GM19395 (cell line): ENCODE data around the gene SPATS2L.
A peak's percentile ranks its signal among the peaks of the same experiment; 100 is the strongest.

ENCODE experiments used
- ATAC-seq: cut with Tn5 transposase; IDR thresholded peaks from one replicate; pipeline ENCODE4 v1.9.1; 2021; ENCODE audit warnings: mild to moderate bottlenecking, moderate library complexity; ENCODE audit not compliant: unreplicated experiment

The SPATS2L gene

DNA sequence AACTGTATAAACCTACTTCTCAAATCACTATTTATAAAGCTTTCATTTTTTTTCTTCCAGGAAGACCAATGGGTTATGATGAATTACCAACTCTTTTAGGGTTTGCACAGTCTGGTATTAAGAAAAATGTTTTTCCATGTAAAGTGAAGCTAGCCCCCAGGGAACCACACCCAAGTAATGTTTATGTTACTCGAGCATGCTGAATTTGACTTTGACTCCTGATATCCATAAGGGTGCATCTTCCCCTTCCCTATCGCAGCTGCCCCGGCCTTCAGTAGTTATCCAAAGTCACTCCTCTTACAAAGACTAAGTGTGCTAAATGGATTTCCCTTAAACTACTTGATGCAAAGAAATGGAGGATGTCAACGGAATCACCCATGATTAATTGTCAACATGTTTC is 181.7 kb downstream of the SPATS2L start:
- ATAC-seq = no peak

DNA sequence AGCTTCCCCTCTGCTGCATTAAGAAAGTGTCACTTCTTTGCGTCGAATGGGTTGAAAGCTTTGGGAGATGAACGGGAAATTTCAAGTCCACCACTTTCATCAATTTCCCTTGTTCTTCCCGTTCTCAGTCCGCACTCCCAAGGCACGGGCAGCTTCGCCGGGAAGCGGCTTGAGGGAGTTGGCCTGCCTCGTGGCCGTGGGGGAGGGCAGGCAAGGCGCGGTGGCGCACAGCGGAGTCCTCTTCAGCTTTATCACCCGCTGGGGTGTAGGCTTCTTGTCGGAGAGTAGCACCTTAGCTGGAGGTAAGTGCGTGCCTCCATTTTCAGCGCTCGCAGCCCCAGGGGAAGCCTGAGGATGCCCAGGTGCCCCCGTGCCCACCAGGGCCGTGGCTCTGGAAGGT is 183.5 kb downstream of the SPATS2L start:
- no peak for ATAC-seq

DNA sequence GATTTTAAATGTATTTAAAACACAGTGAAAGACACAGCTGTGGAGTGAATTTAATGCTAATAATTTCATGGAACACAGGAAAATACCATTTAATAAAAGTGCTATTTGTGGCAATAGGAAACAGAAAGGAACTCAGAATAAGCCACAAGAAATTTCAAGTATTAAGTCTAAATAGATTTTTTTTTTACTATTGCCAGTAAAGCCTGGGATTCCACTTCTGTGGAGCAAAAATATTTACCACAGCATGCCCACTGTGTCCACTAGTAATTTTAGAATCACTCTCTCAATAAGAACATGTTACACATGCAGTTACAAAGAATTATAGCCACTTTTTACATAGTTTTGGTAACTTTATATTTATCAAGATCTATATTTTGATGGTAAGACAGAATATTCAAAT is 186.2 kb downstream of the SPATS2L start:
- no peak for ATAC-seq

DNA sequence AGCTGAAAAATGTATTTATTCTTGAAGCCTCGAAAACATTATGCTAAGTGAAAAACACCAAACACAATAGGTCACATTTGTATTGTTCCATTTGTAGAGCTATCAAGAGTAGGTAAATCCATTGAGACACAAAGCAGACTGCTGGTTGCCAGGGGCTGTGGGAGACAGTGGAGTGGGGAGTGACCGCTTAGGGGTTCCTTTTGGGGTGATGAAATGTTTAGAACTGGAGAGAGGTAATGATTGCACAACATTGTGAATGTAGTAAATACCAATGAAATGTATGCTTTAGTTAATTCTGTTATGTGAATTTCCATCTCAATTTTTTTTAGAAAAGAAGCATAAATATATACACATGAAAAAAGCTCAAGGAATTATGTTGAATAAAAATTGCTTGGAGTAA is 187.6 kb downstream of the SPATS2L start:
- no peak for ATAC-seq

DNA sequence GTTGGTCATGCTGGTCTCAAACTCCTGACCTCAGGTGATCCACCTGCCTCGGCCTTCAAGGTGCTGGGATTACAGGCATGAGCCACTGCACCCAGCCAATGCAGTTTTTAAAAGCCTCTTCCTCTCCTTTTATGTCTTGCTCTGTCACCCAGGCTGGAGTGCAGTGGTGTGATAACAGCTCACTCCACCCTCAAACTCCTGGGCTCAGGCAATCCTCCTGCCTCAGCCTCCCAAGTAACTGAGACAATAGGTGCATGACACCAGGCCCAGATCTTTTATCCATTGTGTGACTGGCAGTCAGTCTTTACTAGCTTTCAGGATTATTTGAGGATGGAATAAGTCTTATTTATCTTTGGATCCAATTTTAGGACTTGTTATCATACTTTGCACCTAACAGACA is 190.2 kb downstream of the SPATS2L start:
- ATAC-seq = no peak

DNA sequence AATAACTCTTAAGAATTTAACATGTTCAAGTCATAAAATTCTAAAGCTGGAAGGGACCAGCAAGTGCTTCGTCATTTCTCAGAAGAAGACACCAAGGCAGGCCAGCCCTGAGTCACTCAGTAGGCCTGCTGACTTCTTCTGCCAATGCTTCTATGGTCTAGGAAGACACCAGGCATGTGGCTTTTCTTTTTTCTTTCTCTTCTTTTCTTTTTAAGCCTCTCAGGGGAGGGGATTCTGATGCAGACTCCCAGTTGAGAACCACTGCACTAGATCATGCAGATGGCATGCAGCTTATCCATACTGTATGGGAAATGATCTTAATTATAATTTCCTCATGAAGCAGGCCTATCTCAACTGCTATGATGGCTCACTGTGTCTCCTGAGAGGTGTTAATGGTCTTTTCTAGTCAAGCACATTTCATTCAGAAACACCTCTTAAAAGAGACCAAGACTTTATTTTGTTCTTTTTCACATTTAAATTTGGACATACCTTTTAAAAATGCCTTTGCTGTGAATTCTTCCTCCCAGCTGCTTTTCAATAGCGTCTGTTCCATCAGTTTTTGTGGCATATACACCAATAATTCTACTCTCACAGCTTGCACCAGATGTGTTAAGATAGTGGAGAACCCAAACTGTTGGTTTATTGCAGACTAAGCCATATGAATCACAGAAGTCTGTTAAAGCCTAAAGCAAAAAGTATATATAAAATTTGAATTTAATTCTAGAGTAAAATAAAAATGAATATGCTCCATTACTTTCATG is 192.1 kb downstream of the SPATS2L start:
- no peak for ATAC-seq

DNA sequence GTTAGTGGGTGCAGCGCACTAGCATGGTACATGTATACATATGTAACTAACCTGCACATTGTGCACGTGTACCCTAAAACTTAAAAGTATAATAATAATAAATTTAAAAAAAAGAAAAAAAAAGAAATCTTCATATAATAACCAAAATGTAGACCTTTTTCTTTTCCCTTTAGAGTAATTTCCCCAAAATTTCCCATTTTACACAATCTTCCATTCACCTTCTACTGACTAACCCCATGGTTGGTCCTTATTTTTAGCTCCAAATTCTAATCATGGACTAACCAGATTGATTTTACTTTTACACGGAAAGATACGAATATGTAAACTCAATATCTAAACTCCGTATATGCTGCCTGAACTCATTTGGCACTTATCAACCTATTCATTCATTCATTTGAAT is 195.7 kb downstream of the SPATS2L start:
- ATAC-seq = no peak

DNA sequence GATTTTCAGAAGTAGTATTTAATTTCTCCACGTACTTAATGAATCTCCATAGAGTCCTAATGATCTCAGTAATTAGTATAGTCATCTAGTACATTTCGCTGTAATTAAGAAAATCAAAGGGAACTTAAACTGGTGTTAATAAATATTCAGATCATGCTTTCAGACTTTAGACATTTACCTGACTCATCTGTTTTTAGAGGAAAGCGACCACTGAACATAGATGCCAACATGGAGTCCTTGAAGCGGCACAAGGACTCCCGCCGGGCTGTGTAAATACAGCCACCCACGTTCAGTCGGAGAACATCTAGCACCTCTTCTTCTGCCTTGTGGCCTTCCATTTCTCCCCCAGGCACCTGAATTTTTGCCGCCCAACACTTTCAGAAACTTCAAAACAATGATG is 200.2 kb downstream of the SPATS2L start:
- no peak for ATAC-seq

DNA sequence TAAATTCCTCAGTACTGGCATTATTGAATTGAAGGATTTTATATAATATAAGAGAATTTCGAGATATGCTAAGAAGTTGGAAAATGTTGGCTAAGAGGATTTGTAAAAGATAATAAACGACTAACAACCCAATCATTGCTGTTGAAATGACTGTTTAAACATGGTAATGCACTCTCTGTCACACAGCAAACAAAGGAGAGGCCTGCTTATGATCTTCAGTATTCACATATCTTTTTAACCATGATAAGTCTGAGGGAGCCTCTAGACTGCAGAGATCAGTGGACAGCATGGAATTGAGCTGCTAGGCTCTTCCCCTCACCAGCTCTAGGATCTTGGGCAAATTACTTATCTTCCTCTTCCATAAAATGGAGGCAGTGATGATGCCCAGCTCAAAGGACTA is 200.7 kb downstream of the SPATS2L start:
- no peak for ATAC-seq

DNA sequence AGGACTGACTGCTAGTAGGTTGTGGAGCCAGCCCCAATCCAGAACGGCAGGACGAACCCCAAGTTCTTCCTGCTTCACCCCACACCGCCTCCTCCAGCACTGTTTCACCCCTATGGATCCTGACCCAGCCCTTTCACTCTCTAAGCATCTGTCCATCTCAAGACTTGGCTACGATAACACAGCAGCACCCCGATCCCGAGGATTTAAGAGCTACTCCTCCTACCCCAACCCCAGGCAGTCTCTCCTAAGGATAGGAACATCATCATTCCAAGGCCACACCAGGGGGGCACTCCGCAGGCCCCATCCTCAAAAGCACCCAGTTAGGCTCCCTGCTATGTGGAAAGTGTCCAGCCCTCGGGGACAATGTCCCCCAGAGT is 202.7 kb downstream of the SPATS2L start:
- no peak for ATAC-seq

DNA sequence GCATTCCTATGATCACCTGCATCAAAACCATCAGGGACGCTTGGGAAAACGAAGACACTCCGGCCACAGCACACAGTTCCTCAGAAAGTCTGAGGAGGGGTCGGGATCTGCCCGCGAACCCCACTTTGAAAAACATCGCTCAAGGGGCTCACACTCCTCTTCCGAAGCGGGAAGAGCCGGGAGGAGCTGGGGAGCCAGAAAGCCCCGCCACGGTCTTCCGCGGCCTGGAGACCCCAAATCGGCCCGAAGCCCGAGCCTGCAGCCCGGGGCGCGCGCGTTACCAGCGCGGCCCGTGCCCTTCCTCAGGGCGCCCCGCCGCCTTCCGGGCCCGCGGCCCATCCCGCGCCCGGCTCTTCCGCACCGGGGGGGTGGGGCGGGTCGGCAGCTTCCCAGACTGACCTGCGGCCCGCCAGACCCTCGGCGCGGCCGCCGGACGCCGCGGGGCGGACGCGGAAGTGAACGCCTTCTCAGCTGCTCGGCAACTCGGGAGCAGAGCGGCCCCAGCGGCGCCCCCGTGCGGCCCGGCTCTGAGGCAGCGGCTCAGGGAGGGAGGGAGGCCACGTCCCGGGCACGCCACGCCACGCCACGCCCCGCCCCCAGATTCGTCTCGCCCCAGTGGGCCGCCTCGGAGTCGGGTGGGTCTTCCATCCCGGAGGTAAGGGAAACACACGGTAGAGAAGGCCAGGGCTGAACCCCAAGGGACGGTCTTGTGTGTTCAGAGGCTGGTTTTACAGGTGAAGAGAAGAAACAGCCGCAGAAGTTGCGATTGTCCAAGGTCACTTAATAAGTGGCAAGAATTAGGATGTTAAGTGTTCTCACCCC is 203.3 kb downstream of the SPATS2L start, which contains the start of gene KCTD18:
Gene KCTD18, minus strand, starts transcription at position 457 of the 822 bp plus-strand sequence. CDS start 3,052 bp downstream, outside the sequence.
- peak; percentile 96 for ATAC-seq

DNA sequence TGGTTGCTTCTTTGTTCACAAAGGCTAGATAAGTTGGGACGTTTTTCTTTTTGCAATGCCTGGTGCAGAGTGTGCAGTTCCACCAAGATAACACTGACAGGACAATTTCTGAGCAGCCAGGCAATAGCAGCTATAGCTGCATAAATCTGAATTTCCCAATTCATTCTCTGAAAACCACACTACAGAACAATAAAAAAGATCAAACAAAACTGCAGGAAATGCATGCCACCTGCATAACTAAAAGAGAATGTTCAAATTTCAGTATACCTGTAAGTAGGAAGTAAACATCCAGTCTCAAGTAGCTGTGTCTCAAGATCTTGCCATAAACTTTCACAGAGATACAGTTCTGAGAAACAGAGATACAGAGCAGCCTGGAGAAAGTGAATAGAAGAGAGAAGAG is 208.7 kb downstream of the SPATS2L start:
- no peak for ATAC-seq

DNA sequence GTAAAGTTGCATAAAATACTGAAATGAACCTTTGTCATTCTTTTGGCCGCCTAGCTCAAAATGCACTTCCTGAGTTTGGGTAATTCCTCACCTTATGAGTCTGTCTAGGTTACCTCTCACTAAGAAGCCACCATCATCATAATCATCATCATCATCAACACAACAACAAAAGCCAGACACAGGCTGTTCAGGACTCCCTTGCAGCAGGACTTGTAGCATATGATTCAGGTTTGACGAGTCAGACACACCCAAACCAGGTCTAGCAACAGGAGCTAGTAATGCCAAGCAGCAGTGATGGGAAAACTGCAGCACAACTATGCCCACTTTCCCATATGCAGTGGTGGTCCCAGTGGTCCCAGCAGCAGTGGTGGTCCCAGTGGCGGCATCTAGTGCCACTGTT is 216.7 kb downstream of the SPATS2L start:
- no peak for ATAC-seq

DNA sequence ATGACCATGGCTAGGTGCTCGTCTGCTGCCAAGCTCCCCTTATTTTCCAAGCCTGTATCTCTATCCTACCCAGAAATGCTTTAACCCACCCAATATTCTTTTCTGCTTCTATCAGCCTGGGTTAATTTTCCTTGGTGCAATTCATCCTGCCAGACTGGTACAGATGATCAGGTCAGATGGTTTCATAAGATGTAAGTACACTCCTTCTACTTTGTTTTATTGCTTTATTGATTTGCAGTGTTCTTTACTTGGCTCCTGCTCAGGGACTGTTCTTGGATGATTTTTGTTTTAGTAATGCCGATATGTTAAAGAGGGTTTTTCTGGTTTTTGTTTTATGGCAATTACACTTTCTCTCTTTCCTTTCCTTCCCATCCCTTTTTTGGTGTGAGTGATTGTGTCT is 217.1 kb downstream of the SPATS2L start:
- no peak for ATAC-seq

DNA sequence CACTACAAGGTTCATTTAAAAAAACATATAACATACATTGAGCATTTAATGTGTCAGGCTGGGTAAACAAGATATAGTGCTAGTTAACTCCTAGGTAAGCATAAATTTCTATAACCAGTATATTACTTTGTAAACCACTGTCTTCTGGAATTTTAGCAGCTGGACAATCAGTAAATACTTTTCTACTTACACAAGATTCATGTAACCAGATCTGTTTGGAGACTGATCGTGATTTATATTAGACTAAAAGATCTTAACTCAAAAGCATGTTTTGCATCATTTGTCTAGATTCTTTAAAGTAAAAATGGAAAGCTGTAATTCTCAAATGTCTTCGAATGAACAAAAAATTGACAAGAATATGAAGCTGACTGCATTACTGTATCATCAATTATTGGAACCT is 218.6 kb downstream of the SPATS2L start:
- no peak for ATAC-seq

DNA sequence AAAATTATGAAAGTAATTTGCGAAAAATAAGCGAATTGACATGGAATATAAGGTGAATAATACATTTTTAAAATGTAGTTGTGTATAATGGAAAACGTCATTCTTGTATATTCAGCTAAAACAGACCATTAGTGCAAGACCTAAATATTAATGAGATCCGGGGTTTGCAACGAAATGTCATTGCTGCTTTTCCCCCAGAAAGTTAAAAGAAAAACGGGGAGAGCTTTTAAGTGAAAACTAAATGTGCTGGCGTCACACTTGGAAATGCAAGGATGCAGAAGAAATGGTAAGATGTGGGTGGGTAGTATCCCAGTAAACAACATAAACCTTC is 219.0 kb downstream of the SPATS2L start:
- no peak for ATAC-seq

DNA sequence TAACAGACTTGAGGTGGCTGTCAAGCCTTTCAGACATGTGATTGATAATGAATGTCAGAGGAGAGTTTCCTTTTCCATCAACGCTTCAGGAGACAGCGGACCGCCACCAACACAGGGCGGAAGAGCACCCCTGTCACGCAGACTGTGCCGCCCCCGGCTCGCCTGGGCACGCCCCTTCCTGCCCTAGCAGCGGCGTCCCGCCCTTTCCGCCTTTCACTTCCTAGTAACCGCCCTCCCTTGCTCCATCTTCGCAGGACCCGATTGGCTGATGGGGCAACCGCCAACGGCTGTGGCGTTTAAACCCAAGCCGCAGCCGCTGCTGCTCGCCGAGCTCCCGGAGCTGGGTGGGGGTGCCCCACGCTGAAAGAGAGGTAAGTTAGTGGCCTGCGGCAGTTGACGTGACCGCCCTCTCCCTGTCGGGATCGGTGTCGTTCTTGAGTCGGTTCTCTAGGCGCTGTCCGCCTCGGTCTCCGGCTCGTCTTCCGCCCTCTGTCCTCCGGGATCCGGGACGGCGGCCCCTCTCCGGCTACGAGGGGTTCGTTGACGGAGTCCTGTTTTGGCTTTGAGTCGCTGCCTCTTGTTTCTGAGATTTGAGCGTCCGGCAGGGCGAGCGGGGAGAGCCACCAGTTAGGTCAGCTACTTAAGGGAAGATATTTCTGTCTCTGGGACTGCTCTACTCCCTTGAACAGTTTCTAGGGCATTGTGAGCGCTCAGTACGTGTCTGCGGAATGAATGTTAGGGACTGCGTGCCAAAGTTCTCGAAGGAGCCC is 219.6 kb downstream of the SPATS2L start, which contains the start of gene SGO2:
Gene SGO2, plus strand, starts transcription at position 326 of the 770 bp plus-strand sequence. CDS start 6,769 bp downstream, outside the sequence.
- ATAC-seq = peak; percentile 100

DNA sequence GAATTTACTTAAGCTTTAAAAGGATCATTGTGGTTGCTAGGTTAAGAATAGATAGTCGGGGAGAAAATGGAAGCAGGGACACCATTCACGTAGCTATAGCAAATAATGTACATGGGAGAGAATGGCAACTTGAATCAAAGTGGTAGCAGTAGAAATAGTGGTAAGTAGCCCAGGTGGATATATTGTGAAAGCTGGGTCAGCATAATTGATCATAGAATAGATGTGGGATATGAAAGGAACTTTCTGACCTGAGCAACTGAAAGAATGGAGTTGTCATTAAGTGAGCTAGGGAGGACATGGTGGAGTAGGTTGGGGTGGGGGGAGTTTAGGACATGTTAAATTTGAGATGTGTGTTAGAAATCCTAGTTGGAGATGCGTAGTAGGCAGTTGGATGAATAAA is 221.7 kb downstream of the SPATS2L start:
- no peak for ATAC-seq
